Skin of body (tissue), 2 donors: ENCODE results near the gene PHF21B. TPM values are rescaled to one million over a fixed set of nuclear protein-coding genes. Genes with fewer than 3 reads are reported as not detected.
"Not testable (repeated sequence)": the region's sequence is repeated elsewhere in the genome, so short reads cannot be mapped to it uniquely, and the experiment has no call there.

Experiments used
- DNase-seq: peaks from one replicate; lab custom pipeline; 2025; lab: John Stamatoyannopoulos, UW
- total RNA-seq: library from RNA; depleted of rRNA; stranded (reverse); fragments of >200 nt; gene quantifications from one replicate; pipeline ENCODE4 v1.2.3, GENCODE V29; 2014

The PHF21B gene
- total RNA-seq, 1 donor from 2014 or later = 0.39 TPM

GRCh38 chr22:44919691-44920090 lies 90.1 kb downstream of the PHF21B start:
- DNase-seq = no peak

- DNase-seq = no peak
These were observed 90.8 kb downstream of the PHF21B start for GRCh38 chr22:44918925-44919392.

- no peak for DNase-seq
These were observed 91.5 kb downstream of the PHF21B start for GRCh38 chr22:44918166-44918924.

GRCh38 chr22:44917372-44918165 lies 92.2 kb downstream of the PHF21B start:
- DNase-seq = no peak

GRCh38 chr22:44916281-44917231 lies 93.2 kb downstream of the PHF21B start:
- DNase-seq = no peak

- DNase-seq = no peak
These were observed 94.4 kb downstream of the PHF21B start for GRCh38 chr22:44915441-44915840.

GRCh38 chr22:44914026-44914721 lies 95.6 kb downstream of the PHF21B start:
- DNase-seq = no peak

GRCh38 chr22:44913198-44913983 lies 96.4 kb downstream of the PHF21B start:
- DNase-seq = no peak

- no peak for DNase-seq
These were observed 100.6 kb downstream of the PHF21B start for GRCh38 chr22:44909241-44909640.

- no peak for DNase-seq
These were observed 101.8 kb downstream of the PHF21B start for GRCh38 chr22:44907765-44908737.

- no peak for DNase-seq
These were observed 102.7 kb downstream of the PHF21B start for GRCh38 chr22:44906999-44907644.

GRCh38 chr22:44906248-44906936 lies 103.4 kb downstream of the PHF21B start:
- no peak for DNase-seq

- not testable (repeated sequence) for DNase-seq
These were observed 105.2 kb downstream of the PHF21B start for GRCh38 chr22:44904492-44905152.

GRCh38 chr22:44903164-44903563 lies 106.6 kb downstream of the PHF21B start:
- not testable (repeated sequence) for DNase-seq

GRCh38 chr22:44901301-44901700 lies 108.5 kb downstream of the PHF21B start:
- no peak for DNase-seq

- DNase-seq = no peak
These were observed 111.6 kb downstream of the PHF21B start for GRCh38 chr22:44898236-44898635.
